Neuronal stem cell (in vitro differentiated cells): ENCODE measurements around the gene ANK2.

ENCODE experiments used
- DNase-seq: peaks from one replicate; pipeline ENCODE4 v3.0.0-alpha.2; 2013; ENCODE audit warnings: low spot score
- H2AFZ ChIP-seq: one replicate; pipeline ENCODE4 v1.6.1; 2013; ENCODE audit warnings: mild to moderate bottlenecking, low read length, inconsistent platforms
- H2AK5ac ChIP-seq: 2 replicates; pipeline ENCODE4 v1.6.1; 2013; ENCODE audit warnings: low read depth, mild to moderate bottlenecking, inconsistent platforms, low read length, moderate library complexity, mixed read lengths
- H2BK120ac ChIP-seq: 2 replicates; pipeline ENCODE4 v1.6.1; 2013; ENCODE audit warnings: low read depth, mild to moderate bottlenecking, inconsistent platforms, low read length, moderate library complexity, mixed read lengths
- H2BK12ac ChIP-seq: one replicate; pipeline ENCODE4 v1.6.1; 2013; ENCODE audit warnings: low read length, inconsistent platforms
- H2BK15ac ChIP-seq: 2 replicates; pipeline ENCODE4 v1.6.1; 2013; ENCODE audit warnings: mild to moderate bottlenecking, low read length, inconsistent platforms, mixed read lengths
- H2BK5ac ChIP-seq: one replicate; pipeline ENCODE4 v1.6.1; 2013; ENCODE audit warnings: inconsistent platforms, mild to moderate bottlenecking, low read length, moderate library complexity
- H3K14ac ChIP-seq: one replicate; pipeline ENCODE4 v1.6.1; 2013; ENCODE audit warnings: low read length, inconsistent platforms
- H3K18ac ChIP-seq: 2 replicates; pipeline ENCODE4 v1.6.1; 2013; ENCODE audit warnings: low read length, inconsistent platforms
- H3K23ac ChIP-seq: 2 replicates; pipeline ENCODE4 v1.6.1; 2013; ENCODE audit warnings: low read depth, mild to moderate bottlenecking, mixed read lengths, low read length, inconsistent platforms; ENCODE audit not compliant: poor library complexity
- H3K27ac ChIP-seq: replicated peaks from 3 replicates; pipeline ENCODE4 v1.5.1; 2013; ENCODE audit warnings: low read length, inconsistent platforms
- H3K27me3 ChIP-seq, 3 experiments: 2 replicates each; pipeline ENCODE4 v1.6.1; 2013; ENCODE audit warnings: low read length in 3 of 3, mild to moderate bottlenecking in 2 of 3, inconsistent platforms in 1 of 3, low read depth in 1 of 3, mixed read lengths in 1 of 3, moderate library complexity in 1 of 3; ENCODE audit not compliant: control insufficient read depth in 3 of 3, insufficient read depth in 3 of 3
- H3K36me3 ChIP-seq, 2 donors: replicated peaks in 1 of 2; 2 replicates each; pipeline ENCODE4 v1.6.1; 2013; ENCODE audit warnings: low read length in 2 of 2; ENCODE audit not compliant: control insufficient read depth in 2 of 2, insufficient read depth in 2 of 2
- H3K4ac ChIP-seq: 2 replicates; pipeline ENCODE4 v1.6.1; 2013; ENCODE audit warnings: inconsistent platforms, mild to moderate bottlenecking, low read length, moderate library complexity
- H3K4me1 ChIP-seq, 2 donors: 1 replicate in 1 of 2; 2 replicates in 1 of 2; pipeline ENCODE4 v1.6.1; 2013; ENCODE audit warnings: low read length in 2 of 2, low read depth in 1 of 2; ENCODE audit not compliant: control insufficient read depth in 2 of 2, insufficient read depth in 1 of 2
- H3K4me2 ChIP-seq: one replicate; pipeline ENCODE4 v1.6.1; 2013; ENCODE audit warnings: mild to moderate bottlenecking, low read length, inconsistent platforms; ENCODE audit not compliant: insufficient read depth, poor library complexity, severe bottlenecking
- H3K4me3 ChIP-seq, 2 donors: 2 replicates each; pipeline ENCODE4 v1.5.1; 2013; ENCODE audit warnings: low read length in 2 of 2, mild to moderate bottlenecking in 2 of 2, inconsistent platforms in 1 of 2, moderate library complexity in 1 of 2
- H3K79me1 ChIP-seq: one replicate; pipeline ENCODE4 v1.6.1; 2013; ENCODE audit warnings: low read depth, mild to moderate bottlenecking, inconsistent platforms, low read length, moderate library complexity
- H3K9ac ChIP-seq: one replicate; pipeline ENCODE4 v1.6.1; 2013; ENCODE audit warnings: mild to moderate bottlenecking, low read depth, low read length, inconsistent platforms; ENCODE audit not compliant: poor library complexity
- H3K9me3 ChIP-seq, 2 donors: replicated peaks in 1 of 2; 2 replicates each; pipeline versions ENCODE3 to v1.6.1; 2013; ENCODE audit warnings: low read length in 2 of 2, mild to moderate bottlenecking in 2 of 2, inconsistent platforms in 1 of 2, low read depth in 1 of 2, mixed read lengths in 1 of 2, moderate library complexity in 1 of 2; ENCODE audit not compliant: control insufficient read depth in 2 of 2, insufficient read depth in 1 of 2
- H4K8ac ChIP-seq: one replicate; pipeline ENCODE4 v1.6.1; 2013; ENCODE audit warnings: low read depth, mild to moderate bottlenecking, inconsistent platforms, low read length, moderate library complexity
- H4K91ac ChIP-seq: one replicate; pipeline ENCODE4 v1.6.1; 2013; ENCODE audit warnings: low read length, low read depth, mild to moderate bottlenecking, inconsistent platforms; ENCODE audit not compliant: poor library complexity
- WGBS, 2 donors: extraction: QIAGEN DNeasy Blood & Tissue Kit; methylation state at CpG; one replicate each; pipeline ENCODE4 v1.1.7; 2013; ENCODE audit warnings: missing lambda C conversion rate in 2 of 2, mixed read lengths in 1 of 2; ENCODE audit not compliant: insufficient read length in 2 of 2, insufficient replicate concordance in 1 of 2; ENCODE audit errors: extremely low coverage in 2 of 2; 5-methylcytosine and 5-hydroxymethylcytosine counted together

Gene ANK2

DNA sequence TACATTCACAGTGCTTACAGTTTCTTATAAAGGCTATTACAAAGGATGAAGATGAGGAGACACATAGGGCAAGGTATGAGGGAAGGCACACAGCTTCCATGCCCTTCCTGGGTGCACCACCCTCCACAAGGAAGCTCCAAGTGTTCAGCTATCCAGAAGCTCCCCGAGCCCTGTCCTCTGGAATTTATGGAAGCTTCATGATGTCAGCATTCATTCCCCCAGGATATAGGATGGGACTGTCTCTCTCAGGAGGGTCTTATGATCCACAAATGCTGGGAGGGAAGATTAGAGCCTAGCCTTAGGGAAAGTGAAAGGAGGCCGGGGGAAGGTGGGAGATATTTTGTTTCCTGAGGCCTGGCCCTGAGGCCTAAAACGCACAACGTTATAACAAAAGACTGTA, 236.0 kb downstream of the ANK2 start:
- peaks cover 0 to 9% of the 10 kb centered on the region in 2 donors for H3K36me3 ChIP-seq
- H3K9me3 ChIP-seq, result no peaks in the 10 kb centered on the region
- H3K27ac ChIP-seq, result no peak overlapping the region
- no peaks in the 10 kb centered on the region for H3K79me1 ChIP-seq
- no peaks in the 10 kb centered on the region for H3K27me3 ChIP-seq
- no peak overlapping the region for H4K91ac ChIP-seq
- no peak overlapping the region for H2AK5ac ChIP-seq
- H3K4me2 ChIP-seq, result no peak overlapping the region
- H3K4me1 ChIP-seq, result peaks cover 0 to 2% of the 10 kb centered on the region in 2 donors
- H3K4ac ChIP-seq, result no peak overlapping the region
- no CpG with 5 or more reads among the region's 4 CpGs for WGBS, 2 donors
- H3K14ac ChIP-seq, result no peak overlapping the region
- H3K9ac ChIP-seq, result no peak overlapping the region
- H2BK120ac ChIP-seq, result no peak overlapping the region
- H2BK15ac ChIP-seq, result no peak overlapping the region
- H2BK12ac ChIP-seq, result no peak overlapping the region
- no peak overlapping the region for H2BK5ac ChIP-seq
- H3K23ac ChIP-seq, result no peak overlapping the region
- no peak for DNase-seq
- H4K8ac ChIP-seq, result no peak overlapping the region
- H3K4me3 ChIP-seq, result no peak overlapping the region
- H2AFZ ChIP-seq, result no peak overlapping the region
- H3K18ac ChIP-seq, result no peak overlapping the region

DNA sequence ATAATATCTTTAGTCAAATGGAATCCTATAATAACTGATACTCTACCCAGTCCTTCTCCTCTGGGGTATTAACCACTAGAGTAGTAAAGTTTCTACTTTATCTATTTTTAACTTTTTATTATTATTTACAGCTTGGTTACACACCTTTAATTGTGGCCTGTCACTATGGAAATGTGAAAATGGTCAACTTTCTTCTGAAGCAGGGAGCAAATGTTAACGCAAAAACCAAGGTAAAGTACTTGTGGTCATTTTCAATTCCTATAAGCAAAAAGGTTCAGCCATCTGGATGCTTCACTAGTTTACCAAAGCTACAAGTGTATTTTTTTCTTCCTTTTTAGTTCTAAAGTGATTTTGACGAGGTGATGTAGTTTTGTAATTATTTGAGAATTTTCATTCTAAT, 238.8 kb downstream of the ANK2 start:
- Histone ChIP-seq H3K9ac (no peak overlapping the region), H2BK120ac (no peak overlapping the region), H3K27ac (no peak overlapping the region), H2BK12ac (no peak overlapping the region), H2AFZ (no peak overlapping the region), H4K91ac (no peak overlapping the region), H3K18ac (no peak overlapping the region), H3K27me3 (no peaks in the 10 kb centered on the region), H3K14ac (no peak overlapping the region), H3K79me1 (no peaks in the 10 kb centered on the region), H2BK5ac (no peak overlapping the region), H3K4me2 (no peak overlapping the region), H3K36me3 (peaks cover 0 to 7% of the 10 kb centered on the region in 2 donors), H2BK15ac (no peak overlapping the region), H3K9me3 (no peaks in the 10 kb centered on the region), H3K4ac (no peak overlapping the region), H3K23ac (no peak overlapping the region), H3K4me1 (peaks cover 2 to 9% of the 10 kb centered on the region in 2 donors), H2AK5ac (no peak overlapping the region), H3K4me3 (no peak overlapping the region), H4K8ac (no peak overlapping the region)
- WGBS, 2 donors, result no CpG with 5 or more reads among the region's 2 CpGs
- DNase-seq, result no peak

DNA sequence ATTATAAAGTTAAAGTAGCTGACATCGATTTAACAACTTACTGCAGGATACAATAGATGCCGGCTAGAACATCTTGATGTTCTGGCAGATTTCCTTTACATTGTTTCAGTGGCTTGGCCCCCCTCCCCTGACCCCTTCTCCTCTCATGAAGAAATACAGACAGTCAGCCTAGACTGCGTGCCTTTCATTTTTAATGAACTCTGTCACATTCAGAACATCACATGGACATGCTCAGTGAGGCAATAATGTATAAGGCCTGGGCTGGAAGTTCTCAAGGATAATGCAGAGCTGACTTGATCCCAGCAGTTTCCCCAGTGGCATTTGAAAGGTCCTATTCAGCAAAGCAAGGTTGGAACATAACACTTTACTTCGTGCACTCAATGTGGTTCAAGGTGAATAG, 239.2 kb downstream of the ANK2 start:
- no CpG with 5 or more reads among the region's 4 CpGs for WGBS, 2 donors
- H3K18ac ChIP-seq, result no peak overlapping the region
- no peak overlapping the region for H4K8ac ChIP-seq
- no peak overlapping the region for H2AK5ac ChIP-seq
- H3K36me3 ChIP-seq, result peaks cover 0 to 7% of the 10 kb centered on the region in 2 donors
- no peak overlapping the region for H3K14ac ChIP-seq
- no peak overlapping the region for H3K9ac ChIP-seq
- H2BK15ac ChIP-seq, result no peak overlapping the region
- H4K91ac ChIP-seq, result no peak overlapping the region
- H3K4me2 ChIP-seq, result no peak overlapping the region
- no peak overlapping the region for H3K27ac ChIP-seq
- H2BK5ac ChIP-seq, result no peak overlapping the region
- no peak overlapping the region for H3K4me3 ChIP-seq
- no peak overlapping the region for H3K4ac ChIP-seq
- no peaks in the 10 kb centered on the region for H3K27me3 ChIP-seq
- no peak overlapping the region for H3K23ac ChIP-seq
- H3K79me1 ChIP-seq, result no peaks in the 10 kb centered on the region
- H2BK120ac ChIP-seq, result no peak overlapping the region
- H2AFZ ChIP-seq, result no peak overlapping the region
- peaks cover 6 to 11% of the 10 kb centered on the region in 2 donors for H3K4me1 ChIP-seq
- H3K9me3 ChIP-seq, result no peaks in the 10 kb centered on the region
- H2BK12ac ChIP-seq, result no peak overlapping the region
- DNase-seq, result no peak

GRCh38 chr4:113289766-113290165, 240.3 kb downstream of the ANK2 start:
- no peak overlapping the region for H4K91ac ChIP-seq
- no peaks in the 10 kb centered on the region for H3K79me1 ChIP-seq
- no peak overlapping the region for H3K4ac ChIP-seq
- no peak overlapping the region for H3K14ac ChIP-seq
- no peak overlapping the region for H2AFZ ChIP-seq
- H3K36me3 ChIP-seq, result peaks cover 0 to 7% of the 10 kb centered on the region in 2 donors
- H2BK120ac ChIP-seq, result no peak overlapping the region
- no peak overlapping the region for H3K4me3 ChIP-seq
- no peak overlapping the region for H3K23ac ChIP-seq
- H2BK12ac ChIP-seq, result no peak overlapping the region
- H2BK5ac ChIP-seq, result no peak overlapping the region
- DNase-seq, result no peak
- H2AK5ac ChIP-seq, result no peak overlapping the region
- H3K27me3 ChIP-seq, result no peaks in the 10 kb centered on the region
- H3K4me1 ChIP-seq, result peaks cover 12 to 16% of the 10 kb centered on the region in 2 donors
- no peak overlapping the region for H3K27ac ChIP-seq
- H3K9ac ChIP-seq, result no peak overlapping the region
- no peak overlapping the region for H4K8ac ChIP-seq
- no peaks in the 10 kb centered on the region for H3K9me3 ChIP-seq
- H3K18ac ChIP-seq, result no peak overlapping the region
- H2BK15ac ChIP-seq, result no peak overlapping the region
- H3K4me2 ChIP-seq, result no peak overlapping the region
